HG03139 (cell line): Measurements from ENCODE around the gene THSD4.
"Not testable (repeated sequence)": the region's sequence is repeated elsewhere in the genome, so short reads cannot be mapped to it uniquely, and the experiment has no call there.

Experiments used
- ATAC-seq: cut with Tn5 transposase; IDR thresholded peaks from one replicate; pipeline ENCODE4 v1.9.1; 2021; ENCODE audit not compliant: unreplicated experiment

THSD4 gene

DNA sequence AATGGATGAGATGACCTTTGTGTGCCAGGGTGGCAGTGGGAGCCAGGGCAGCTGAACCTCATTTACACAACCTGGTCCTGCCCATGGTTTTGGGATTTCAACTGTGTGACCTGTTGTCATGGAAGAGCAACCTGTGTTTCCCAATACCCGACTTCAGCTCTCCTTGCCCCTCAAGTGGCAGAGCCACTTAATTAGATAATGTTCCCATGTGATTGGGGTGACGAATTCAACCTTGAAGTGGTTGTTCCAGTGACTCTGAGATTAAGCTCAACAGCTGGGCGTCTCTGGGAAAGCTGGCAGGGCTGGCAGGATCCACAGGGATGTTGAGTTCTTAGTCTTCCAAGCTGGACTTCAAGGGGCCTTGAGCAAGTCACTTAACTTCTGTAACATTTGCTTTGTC, 71.0 kb downstream of the THSD4 start:
- ATAC-seq, result no peak

DNA sequence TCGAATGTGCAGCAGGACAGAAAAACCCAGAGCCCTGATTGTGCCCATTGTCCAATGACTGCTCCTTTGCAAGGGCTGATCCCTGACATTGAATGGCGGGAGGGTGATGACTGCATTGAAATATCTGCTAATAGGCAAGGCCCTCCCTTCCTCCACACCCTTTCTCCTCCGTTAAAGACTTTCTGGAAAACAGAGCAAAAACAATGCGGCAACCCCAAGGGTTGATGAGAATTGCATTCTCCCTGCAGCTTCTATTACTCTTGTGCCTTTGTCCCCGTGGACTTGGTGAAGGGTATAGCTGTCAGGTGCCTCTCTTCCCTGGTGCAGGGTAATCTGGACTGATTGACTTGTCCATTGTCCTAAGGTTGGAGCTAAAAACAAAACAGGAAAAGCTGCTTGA, 71.8 kb downstream of the THSD4 start:
- ATAC-seq, result no peak

DNA sequence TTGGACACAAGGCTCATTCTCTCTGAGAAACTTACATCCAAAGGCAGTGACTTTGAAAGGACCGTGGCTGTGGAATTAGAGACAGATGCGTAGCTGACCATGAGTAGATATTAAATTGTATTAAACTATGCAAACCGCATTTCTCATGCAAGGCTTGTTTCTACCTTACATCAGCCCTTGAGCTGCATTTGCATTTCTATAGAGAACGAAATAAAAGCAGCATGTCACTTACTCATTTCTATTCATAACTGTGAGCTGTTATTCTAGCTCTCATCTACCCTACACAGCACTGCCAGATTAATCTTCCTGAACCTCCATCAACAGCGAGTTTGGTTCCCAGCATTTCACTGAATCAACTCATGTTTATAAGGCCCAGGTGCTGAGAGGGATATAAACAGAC, 72.3 kb downstream of the THSD4 start:
- no peak for ATAC-seq

DNA sequence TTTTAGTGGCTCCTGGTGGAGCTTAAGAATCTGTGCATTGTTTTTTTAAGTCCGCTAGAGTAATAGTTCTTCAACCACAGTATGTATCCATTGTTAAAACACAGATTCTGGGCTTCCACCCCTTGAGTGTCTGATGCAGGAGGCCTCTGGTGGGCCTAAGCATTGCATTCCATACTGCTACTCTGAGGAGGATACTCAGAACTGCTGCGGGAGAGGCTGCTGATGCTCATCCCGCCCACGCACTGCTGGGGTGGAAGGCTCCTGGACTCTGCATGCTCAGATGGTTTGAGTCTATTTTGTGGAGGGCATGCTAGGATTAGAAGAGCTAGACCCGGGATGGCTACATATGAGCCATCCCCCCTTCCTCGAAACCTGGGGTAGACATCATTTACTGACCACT, 74.4 kb downstream of the THSD4 start:
- ATAC-seq, result no peak

DNA sequence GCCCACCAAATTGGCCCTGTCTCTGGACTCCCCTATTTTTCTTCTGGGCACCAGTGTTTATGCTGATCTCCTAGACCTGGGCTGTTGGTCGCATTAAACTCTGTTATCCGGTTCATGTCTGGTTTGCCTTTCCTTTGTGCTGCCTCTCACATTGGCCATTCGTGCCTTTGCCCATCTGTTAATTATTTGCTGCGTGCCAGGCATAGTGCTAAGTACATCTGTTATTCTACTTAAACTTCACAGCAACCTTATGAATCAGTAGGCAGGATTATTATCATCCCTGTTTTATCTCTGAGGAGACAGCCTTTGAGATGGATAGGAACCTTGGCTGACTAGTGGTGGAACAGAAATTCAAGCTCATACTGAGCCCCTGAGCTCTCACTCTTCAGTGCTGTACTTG, 76.0 kb downstream of the THSD4 start:
- ATAC-seq, result no peak

DNA sequence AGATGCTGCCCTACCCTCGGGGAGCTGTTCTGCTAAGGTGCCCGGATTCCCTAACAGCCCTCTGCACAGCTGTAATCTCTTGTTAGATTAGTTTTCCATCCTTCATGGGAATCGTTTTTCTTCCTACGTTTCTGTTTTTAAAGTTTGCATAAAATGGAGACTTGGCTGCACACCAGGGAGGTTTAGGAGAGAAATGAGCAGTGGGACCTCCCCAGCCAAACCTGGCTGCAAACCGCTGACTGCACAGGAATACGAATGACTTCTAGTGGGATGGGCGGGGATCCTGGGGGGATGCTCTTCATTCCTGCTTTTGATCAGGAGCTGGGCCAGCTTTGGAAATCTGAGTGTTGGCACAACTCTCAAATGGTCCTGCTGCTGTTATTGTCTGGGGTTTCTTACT, 77.5 kb downstream of the THSD4 start:
- no peak for ATAC-seq

DNA sequence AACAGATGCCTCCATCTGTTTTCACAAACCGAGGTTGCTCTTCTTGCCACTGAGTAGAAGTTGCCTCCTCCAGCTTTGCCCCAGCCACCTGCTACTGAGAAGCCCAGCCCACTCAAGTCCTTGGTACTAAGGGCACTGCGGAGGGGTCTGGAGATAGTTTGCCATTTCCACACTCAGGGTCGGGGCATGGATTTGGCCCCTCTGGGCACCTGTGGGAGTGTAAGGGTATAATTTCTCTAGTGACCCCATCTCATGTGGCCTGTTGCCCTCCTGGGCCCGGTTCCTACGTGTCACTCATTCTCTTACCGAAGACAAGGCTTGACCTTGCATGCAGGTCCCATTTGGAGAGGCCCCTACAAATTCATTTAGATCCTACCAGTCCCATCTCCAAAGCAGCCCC, 79.0 kb downstream of the THSD4 start:
- no peak for ATAC-seq

DNA sequence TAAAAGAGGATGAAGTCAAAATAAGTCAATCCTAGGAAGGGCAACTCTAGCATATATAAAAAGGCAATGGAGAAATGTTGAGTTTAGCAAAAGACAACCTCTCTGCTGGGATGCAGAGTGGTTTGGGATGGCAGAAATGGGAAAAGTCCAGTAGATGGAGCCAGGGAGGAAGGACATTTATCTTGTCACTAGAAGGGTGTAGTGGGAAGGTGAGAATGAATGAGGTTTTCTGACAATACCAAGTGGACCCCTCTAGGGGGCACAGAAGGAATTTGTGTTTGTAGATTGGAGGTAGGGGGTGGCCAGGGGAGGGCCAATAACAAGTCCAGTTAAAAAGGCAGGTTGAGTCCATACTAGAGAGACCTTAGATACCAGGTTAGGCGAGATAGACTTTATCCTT, 80.0 kb downstream of the THSD4 start:
- no peak for ATAC-seq

DNA sequence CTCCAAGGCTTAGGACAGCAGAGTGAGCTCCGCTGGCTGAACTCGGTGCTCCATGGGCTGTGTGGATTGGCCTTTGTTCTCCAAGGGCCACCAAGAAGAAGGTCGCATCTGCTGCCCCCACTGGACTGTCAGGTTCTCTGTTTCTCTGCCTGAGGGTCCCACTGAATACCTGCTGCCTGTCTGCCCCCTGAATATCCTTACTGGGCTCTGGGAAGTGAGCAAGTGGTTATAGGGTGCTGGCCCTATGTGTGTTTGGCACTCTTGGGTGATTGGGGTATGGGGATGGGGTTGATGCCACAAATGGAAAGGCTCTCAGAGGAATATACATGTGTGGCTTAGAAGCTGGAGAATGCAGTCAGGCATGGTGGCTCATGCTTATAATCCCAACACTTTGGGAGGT, 82.3 kb downstream of the THSD4 start:
- ATAC-seq, result no peak

DNA sequence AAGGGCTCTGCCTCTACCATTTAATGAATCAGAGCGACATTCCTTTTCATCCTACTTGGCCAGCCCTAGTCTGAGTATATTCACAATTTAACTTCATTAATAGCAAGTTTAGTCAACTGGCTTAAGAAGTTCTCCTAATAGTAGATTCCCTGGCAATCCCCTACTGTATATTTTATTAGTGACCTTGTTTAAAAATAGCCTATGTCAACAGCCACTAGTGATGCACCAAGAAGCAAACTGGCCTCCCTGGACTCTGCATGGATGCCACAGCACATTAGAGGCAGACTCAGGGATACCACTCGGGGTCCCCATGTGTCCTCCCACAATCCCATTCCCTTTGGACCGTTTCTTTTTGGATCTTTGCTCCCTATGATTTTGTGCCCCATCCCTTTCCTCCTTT, 83.6 kb downstream of the THSD4 start:
- no peak for ATAC-seq

DNA sequence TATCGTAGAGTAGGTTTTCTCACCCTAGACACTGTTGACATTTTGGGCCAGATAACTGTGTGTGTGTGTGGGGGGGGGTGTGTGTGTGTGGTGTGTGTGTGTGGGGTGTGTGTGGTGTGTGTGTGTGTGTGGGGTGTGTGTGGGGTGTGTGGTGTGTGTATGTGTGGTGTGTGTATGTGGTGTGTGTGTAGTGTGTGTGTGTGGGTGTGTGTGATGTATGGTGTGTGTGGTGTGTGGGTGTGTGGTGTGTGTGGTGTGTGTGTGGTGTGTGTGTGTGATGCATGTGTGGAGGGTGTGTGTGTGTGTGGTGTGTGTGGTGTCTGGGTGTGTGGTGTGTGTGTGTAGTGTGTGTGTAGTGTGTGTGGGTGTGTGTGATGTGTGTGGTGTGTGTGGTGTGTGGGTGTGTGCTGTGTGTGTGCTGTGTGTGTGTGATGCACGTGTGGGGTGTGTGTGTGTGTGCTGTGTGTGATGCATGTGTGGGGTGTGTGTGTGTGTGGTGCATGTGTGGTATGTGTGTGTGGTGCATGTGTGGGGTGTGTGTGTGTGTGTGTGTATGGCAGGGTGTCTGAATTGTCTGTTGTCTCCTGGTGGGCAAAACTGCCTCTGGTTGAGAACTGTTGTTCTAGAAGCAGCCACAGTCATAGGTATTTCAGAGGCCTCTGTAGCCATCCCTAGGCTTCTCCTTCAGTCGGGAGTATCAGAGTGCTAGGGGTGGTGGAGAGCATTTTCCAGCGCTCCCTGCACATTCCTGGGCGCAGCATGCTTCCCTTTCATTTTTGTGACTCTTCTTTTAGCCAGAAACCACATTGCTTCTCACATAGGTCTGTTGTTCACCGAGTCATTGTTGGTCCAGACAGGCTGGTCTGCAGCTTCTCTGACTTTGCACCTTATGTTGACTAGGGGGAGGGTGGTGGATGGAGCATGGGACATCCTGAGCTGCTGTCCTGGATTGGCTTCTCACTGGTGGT, 84.4 kb downstream of the THSD4 start:
- no peak for ATAC-seq

DNA sequence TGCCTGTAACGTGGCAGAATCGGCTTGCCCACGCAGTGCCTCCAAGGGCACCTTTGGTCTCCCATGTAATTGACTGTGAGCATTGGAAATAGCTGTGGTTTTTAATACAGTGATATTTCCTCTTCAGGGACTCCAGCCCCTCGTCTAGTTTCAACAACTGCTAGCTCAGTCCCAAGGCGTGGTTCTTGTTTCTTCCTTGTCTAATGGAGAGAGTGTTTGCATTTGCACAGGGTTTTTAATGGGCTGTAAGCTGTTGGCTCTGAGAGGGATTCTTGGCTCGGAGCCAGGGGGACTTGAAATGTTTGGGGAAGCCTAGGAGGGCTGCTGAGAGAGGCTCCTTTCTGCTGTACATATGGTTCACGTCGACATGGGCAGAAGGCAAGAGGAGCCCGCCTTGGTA, 86.2 kb downstream of the THSD4 start:
- ATAC-seq, result no peak

DNA sequence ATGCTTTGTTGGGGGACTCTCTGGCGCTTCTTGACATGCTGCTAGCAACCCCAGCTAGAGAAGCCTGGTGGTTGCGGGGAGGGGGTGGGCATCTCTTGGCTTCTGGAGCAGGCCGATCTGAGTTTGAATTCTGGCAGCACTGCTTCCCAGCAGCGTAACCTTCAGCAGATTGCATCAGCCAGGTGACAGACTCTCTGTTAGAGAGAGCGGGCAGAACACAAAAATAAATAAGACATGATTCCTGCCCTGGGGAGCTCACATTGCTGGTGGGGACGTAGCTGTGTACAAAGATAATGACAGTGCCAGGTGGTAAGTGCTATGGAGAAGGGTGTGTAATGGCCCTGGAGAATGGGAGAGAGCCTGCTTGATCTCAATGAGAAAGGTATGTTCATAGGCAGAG, 87.4 kb downstream of the THSD4 start:
- no peak for ATAC-seq

DNA sequence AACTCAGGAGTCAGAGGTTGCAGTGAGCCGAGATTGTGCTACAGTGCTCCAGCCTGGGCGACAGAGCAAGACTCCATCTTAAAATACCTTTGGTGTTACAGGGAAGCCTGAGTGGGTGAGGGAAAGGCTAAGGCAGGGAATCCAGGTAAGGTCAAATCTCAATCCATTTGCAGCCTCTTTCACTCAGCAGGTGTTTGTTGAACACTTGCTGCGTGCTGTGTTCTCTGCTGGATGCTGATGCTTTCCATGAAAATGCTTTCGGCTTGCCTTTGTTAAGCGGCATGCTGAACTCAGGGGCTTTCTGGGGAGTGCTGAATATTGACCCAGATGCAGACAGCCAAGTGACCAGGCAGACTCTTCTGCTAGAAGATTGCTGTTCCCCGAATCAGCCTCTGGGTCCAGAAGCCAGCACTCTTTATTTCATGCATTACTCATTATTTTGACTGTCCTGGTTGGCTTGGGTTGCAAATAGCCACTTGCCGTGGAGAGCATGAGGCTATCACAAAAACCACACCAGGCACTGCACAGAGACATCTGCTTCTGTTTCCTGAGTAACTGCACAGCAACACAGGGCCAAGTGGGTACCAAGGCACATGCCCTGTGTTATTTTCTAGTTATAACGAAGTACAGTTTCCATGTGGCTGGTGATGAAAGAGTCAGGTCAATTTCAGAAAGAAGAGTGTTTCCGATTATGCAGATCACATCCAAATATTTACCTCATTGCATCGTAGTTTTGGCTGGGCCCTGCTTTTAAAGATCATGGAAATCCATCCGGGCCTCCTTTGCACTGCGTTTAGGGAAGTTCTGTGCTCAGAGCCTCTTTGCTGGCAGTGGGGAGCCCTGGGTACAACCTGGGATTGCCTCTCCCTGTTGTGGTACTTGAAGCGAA, 88.6 kb downstream of the THSD4 start:
- ATAC-seq, result no peak

DNA sequence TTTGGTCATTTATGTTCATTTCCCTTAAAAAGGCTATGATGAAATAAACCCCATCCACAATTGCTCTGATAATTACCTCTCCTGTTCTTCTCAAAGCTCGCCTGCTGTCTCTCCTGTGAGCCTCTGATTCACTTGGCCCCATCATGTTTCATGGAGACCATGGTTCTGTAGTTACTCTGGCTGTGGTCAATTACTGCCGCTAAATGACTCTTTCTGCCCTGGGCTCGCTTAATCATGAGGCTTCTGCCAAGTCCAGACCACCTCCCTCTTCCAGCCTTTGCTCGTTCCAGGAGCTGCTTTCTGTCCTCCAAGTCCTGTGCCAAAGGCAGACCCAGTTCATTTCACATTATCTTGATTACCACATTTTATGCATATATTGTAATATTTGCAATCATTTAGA, 91.9 kb downstream of the THSD4 start:
- ATAC-seq, result no peak

DNA sequence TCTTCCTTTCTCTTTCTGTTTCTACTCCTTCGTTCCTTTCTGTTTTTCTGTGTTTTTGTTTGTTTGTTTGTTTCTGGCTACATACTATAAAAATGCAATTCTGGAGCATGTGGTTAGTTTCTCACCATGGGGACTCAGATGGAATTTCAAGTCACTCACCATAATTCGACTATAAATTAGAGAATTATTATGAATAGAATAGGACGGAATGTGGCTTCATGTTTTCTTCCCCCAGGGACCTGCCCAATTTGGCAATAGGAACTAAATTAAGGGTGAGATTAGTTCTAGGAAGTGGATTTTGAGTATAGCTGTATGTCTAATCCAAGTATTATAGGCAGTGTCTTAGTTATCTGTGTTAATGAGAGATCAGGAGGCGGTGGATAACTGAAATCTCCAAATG, 96.9 kb downstream of the THSD4 start:
- ATAC-seq, result no peak

DNA sequence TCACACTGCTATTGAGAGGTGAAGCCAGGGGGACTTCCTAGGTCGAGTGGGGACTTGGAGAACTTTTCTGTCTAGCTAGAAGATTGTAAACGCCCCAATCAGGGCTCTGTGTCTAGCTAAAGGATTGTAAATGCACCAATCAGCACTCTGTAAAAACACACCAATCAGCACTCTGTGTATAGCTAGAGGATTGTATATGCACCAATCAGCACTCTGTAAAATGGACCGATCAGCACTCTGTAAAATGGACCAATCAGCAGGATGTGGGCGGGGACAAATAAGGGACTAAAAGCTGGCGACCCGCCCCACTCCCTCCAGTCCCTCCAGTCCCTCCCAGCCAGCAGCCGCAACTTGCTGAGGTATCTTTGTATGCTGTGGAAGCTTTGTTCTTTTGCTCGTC, 98.7 kb downstream of the THSD4 start:
- ATAC-seq, result not testable (repeated sequence)

DNA sequence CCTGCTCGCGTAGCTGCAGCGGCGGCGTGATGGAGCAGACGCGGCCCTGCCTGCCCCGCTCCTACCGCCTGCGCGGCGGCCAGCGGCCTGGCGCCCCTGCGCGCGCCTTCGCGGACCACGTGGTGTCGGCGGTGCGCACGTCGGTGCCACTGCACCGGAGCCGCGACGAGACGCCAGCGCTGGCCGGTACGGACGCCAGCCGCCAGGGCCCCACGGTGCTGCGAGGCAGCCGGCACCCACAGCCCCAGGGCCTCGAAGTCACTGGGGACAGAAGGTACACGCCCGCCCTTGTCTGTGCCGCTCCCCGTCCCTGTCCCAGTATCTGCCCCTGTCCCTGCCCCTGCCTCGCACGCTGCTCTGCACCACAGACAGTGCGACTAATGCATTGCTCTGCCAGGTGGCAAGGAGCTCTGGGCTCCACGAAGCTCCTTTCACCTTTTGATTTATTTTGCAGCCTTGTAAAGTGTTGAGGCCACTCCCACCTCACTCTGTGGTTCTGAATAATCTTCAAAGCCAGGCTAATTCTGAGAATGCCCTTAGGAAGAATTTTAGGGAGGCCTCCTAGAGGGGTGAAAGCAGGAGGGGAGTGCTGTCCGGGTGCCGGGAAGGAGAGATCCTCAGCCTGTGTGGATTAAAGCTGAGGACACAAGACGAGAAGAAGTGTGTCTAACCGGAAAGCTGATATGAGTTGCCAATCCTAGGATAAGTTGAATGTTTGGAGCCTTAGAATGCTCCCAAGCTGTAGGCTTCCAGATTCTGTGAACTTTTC, 100.0 kb downstream of the THSD4 start:
- ATAC-seq, result no peak

DNA sequence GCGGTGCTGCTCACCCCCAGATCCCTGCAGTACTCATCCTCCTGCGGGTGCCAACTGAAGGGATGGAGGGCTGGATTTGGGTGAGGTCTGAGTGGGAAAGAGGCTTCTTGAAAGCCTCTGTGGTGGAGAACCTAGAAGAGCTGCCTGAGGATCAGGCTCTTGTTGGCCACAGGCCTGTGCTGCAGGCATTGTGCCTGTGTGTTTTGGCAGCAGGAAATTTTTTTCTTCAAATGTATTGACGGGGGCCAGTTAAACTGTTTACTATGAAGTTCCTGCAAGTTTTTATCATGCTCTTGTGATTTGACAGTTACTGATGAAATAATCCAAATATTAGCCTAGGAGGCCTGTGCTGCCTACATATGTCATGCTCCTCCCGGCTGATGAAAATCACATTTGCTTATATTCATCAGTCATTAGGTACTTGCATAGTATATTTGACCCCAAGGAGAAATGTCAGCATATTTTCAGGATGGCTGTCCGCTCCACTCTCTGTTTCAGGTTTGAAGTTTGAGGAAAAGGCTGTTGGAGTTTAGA, 103.1 kb downstream of the THSD4 start:
- no peak for ATAC-seq

DNA sequence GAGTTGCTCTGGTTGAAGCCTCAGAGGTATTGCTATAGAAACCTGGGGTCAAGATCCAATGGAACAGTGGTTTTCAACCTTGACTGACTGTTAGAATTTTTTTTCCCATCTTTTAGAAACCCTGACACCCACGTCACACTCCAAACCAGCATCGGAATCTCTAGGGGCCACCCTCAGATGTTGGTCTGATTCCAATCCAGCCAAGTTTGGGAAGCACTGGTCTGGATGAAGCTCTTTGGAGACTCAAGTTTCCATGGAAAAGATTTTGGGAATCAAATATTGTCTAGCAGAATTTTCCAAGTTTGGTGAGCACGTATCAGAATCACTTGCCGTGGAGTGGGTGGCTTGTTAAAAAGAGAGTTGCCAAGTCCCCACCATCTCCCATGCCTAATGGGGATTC, 103.8 kb downstream of the THSD4 start:
- no peak for ATAC-seq

DNA sequence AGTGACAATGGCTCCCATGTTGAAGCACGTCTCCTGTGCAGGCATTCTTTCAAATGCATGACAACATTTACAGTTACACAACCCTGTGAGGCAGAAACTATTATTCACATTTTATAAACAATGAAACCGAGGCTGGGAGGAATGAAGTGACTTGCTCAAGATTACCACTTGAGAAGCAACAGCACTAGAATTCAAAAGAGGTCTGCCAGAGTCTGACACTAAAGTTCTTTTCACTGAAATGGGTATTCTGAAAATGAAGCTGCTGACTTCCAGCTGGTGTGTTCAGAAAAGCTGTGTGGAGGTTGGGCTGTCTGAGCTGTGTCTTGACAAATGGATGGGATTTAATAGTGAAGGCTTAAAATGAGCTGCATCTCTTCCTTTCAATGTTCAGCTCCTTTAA, 104.4 kb downstream of the THSD4 start:
- ATAC-seq, result no peak
